Testis (tissue), 2 donors: ENCODE results near the gene GPR146.

Experiments
- CTCF ChIP-seq, 3 experiments: fragments of 450-650 bp in 2 of 3; fragments of 200-600 bp in 1 of 3; sonication (generic) in 1 of 3; IDR thresholded peaks; one replicate each; pipeline ENCODE4 v1.5.1; 2016 to 2019; ENCODE audit warnings: antibody characterized with exemption in 3 of 3, mild to moderate bottlenecking in 2 of 3, moderate library complexity in 1 of 3
- POLR2A ChIP-seq: fragments of 450-650 bp; IDR thresholded peaks from one replicate; pipeline ENCODE4 v1.6.1; 2017; ENCODE audit warnings: antibody characterized with exemption, mild to moderate bottlenecking, moderate library complexity

GRCh38 chr7:1012004-1012715 lies 32.2 kb upstream of the GPR146 start:
- TF ChIP-seq POLR2A (no peak), CTCF (IDR thresholded peaks at IDR 0.05) (no peak)
